ENCODE data around the gene KCNK2.

- TF ChIP-seq POLR2A (IDR thresholded peaks at IDR 0.05) (no peak), CTCF (IDR thresholded peaks at IDR 0.05 in 8 of 11, conservative IDR thresholded peaks at IDR 0.05 in 3 of 11) (no peak), POLR2AphosphoS5 (IDR thresholded peaks at IDR 0.05) (no peak)
Observed at GRCh38 chr1:215147024-215147423, 64.5 kb downstream of the KCNK2 start.
